Thymus (tissue), 11 donors: ENCODE results near the gene RDX. TPM values are rescaled to one million over a fixed set of nuclear protein-coding genes. Genes with fewer than 3 reads are reported as not detected.
A peak's percentile ranks its signal among the peaks of the same experiment; 100 is the strongest.

Source experiments
- DNase-seq, 9 donors: peaks; one replicate each; pipeline ENCODE4 v3.0.0-alpha.2; 2013; ENCODE audit warnings: low spot score in 9 of 9, low read depth in 6 of 9, missing footprints in 1 of 9
- H3K27ac ChIP-seq, 2 donors: one replicate each; pipeline ENCODE4 v1.5.1; 2013; ENCODE audit warnings: control low read depth in 1 of 2, low read depth in 1 of 2, low read length in 1 of 2, mild to moderate bottlenecking in 1 of 2, moderate library complexity in 1 of 2
- H3K27me3 ChIP-seq, 2 donors: one replicate each; pipeline ENCODE4 v1.5.1; 2013; ENCODE audit warnings: low read length in 1 of 2; ENCODE audit not compliant: control insufficient read depth in 2 of 2, insufficient read depth in 1 of 2
- H3K36me3 ChIP-seq, 2 donors: one replicate each; pipeline ENCODE4 v1.5.1; 2013; ENCODE audit warnings: low read length in 1 of 2, mild to moderate bottlenecking in 1 of 2, moderate library complexity in 1 of 2; ENCODE audit not compliant: control insufficient read depth in 2 of 2, insufficient read depth in 2 of 2
- H3K4me1 ChIP-seq, 2 donors: one replicate each; pipeline ENCODE4 v1.5.1; 2013; ENCODE audit warnings: low read length in 2 of 2; ENCODE audit not compliant: control insufficient read depth in 2 of 2, insufficient read depth in 2 of 2
- H3K4me3 ChIP-seq, 2 donors: one replicate each; pipeline ENCODE4 v1.5.1; 2013; ENCODE audit warnings: low read length in 2 of 2, control low read depth in 1 of 2, mild to moderate bottlenecking in 1 of 2
- H3K9me3 ChIP-seq, 2 donors: one replicate each; pipeline ENCODE4 v1.5.1; 2013; ENCODE audit warnings: low read length in 1 of 2, mild to moderate bottlenecking in 1 of 2; ENCODE audit not compliant: control insufficient read depth in 2 of 2, insufficient read depth in 1 of 2
- WGBS: extraction: QIAGEN DNeasy Blood & Tissue Kit; methylation state at CpG from one replicate; pipeline ENCODE4 v1.1.7; 2013; 5-methylcytosine and 5-hydroxymethylcytosine counted together
- polyA plus RNA-seq: library from polyadenylated mRNA; stranded (reverse); fragments of 200-250 nt; gene quantifications from one replicate; pipeline ENCODE4 v1.2.3, GENCODE V29; 2013
- total RNA-seq: library from RNA; stranded (reverse); fragments of 120-200 nt; gene quantifications from one replicate; pipeline ENCODE4 v1.2.4, GENCODE V29; 2013
- donor health status: healthy.

Gene RDX
- total and polyA plus RNA-seq, 2 donors, result 23.5 to 24.1 TPM

DNA sequence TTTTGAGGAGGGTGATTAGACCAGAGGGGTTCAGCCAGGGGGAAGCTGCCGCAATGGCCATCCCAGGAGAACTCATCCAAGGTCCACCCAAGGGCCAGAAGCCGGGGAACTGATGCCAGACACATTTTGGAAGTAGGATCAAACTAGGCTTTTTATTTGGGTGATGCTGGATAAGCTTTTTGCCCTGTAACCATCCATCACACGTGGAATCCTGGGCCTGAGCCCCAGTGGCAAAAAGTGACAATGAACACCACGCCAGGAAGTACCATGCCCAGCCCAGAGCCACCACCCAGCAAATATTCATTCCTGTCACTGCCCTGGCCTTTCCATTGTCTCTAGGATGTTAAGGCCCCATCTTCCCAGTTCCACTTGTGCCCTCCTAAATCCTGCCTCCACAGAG, 117.3 kb downstream of the RDX start:
- DNase-seq, result no peak
- Histone ChIP-seq H3K4me1 (no peaks in the 10 kb centered on the region), H3K9me3 (no peaks in the 10 kb centered on the region), H3K27ac (no peak overlapping the region), H3K27me3 (no peaks in the 10 kb centered on the region), H3K36me3 (no peaks in the 10 kb centered on the region), H3K4me3 (no peak overlapping the region)
- whole genome bisulfite sequencing, result 98% methylated on average over 4 of the region's 4 CpGs

DNA sequence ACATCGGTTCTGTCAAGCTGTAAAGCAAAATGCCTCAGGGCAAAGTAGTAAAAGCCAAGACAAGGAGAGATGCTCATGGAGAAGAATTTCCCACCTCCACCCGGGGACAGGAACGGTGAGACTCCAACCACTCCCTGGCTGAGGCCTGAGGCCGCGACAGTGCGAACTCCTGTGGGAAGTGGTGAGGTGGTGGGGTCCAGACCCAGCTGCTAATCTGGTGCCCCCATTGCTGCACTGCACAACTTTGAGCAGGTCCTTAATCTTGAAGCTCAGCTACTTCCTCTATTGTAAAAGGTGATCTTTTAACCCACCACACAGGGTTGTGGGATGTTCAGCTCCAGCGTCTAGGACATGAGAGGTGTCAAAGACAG, 119.3 kb downstream of the RDX start:
- no peak for DNase-seq
- H3K27ac ChIP-seq, result no peak overlapping the region
- no peaks in the 10 kb centered on the region for H3K36me3 ChIP-seq
- H3K9me3 ChIP-seq, result no peaks in the 10 kb centered on the region
- H3K4me1 ChIP-seq, result no peaks in the 10 kb centered on the region
- 58% methylated on average over 7 of the region's 7 CpGs for WGBS
- H3K4me3 ChIP-seq, result no peak overlapping the region
- H3K27me3 ChIP-seq, result no peaks in the 10 kb centered on the region

DNA sequence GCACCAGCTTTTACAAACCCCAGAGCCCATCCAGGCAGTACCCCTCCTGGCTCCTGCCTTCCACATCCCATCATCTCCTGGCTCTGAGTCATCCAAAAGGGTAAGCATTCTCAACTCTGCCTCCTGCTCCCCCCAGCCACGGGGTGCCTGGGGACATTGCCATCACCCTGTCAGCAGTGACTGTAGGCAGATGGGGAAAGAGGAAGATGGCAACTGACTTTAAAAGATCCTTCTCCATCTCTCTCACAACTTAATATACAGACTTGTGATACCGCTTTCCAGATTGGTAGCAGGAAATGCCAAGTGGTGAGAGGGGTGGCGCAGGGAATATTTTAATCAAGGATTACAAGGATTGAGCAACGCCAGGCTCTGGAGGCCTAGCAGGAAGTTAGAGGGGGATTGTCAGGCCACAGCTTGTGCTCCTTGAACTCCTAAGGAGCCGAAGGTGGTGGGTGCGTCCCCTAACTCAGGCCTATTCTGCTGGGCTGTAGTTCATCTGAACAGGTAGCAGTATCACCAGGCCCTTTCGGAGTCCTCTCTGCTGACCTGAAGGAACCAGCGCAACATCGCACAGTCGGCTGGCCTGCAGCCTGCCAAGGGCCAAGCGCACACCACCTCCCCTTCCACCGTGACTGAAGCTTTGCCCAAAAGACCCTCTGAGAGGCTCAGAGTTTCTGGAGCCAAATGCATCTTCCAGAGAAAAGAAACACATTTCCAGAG, 119.9 kb downstream of the RDX start:
- Histone ChIP-seq H3K36me3 (no peaks in the 10 kb centered on the region), H3K4me1 (no peaks in the 10 kb centered on the region), H3K27ac (no peak overlapping the region), H3K4me3 (no peak overlapping the region), H3K27me3 (no peaks in the 10 kb centered on the region), H3K9me3 (no peaks in the 10 kb centered on the region)
- WGBS, result 93% methylated on average over 12 of the region's 12 CpGs
- no peak for DNase-seq

DNA sequence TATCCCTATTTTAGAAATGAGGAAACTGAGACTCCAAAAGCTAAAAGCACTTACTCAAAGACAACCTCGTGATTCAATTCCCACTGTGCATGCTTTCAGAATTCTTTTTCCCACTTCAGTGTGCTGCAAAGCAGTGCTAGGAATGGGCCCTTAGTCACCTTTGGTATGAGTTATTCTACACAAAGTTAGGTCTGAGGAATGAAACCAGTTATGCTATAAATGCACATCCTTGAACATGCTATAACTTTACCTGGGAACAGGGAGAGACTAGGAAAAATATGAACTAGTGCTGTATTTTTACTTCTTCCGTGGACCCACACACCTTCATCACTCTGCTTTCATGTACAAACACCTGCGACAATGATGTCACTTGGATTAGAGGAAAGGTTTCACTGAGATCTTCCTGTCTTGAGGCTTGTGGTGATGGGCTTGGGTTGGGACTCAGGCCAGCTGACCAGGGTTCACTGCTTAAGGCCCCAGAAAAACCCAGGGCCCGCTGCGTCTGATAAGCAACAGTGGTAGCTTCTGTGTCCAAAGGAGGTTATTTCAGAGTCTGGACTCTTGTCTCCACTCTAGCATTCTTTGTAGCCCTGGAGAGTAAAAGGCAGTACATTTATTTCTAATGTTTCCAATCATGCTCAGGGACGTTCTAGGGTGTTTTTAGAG, 121.6 kb downstream of the RDX start:
- H3K27ac ChIP-seq, result no peak overlapping the region

DNA sequence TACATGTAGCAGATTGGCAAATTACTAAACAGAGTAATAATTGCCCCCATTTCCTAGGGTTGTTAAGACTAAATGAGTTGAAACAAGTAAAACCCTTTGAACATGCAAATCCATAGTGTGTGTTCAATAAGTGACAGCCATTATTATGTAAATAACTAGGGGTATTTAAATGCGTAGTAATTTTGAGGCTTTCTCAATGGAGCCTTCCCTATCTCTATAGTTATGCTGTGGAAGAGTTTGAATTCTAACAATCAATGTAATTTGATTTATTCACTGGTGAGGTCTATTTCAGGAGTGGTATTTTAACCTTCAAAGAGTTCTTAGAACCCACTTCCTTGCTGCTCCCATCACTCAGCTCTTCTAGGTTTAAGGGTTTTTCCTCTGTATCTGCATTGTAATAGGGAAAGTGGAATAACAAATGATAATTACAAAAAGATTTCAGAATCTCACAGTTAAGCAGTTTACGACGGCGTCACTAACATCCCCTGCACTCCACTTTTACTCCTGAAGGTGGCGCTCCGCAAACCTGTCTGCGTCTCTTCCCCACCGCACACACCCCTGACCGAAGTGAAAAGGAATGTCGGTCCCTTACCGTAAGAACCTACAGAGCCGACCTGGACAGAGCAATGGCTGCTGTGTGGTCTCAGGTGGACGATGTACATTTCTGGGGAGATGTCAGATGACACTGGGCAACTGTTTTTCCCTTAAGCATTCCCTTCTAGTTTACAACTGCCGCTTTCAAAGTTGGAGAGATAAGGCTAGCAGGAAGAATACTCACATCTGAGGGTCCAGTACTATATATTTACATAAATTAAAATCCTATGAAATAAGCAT, 122.4 kb downstream of the RDX start:
- H3K9me3 ChIP-seq, result no peaks in the 10 kb centered on the region
- no peaks in the 10 kb centered on the region for H3K27me3 ChIP-seq
- H3K4me1 ChIP-seq, result no peaks in the 10 kb centered on the region
- no peak overlapping the region for H3K4me3 ChIP-seq
- peak in 8 of 9 donors; percentile 26 to 75 (median 50) for DNase-seq
- WGBS, result 19% methylated on average over 14 of the region's 14 CpGs
- H3K36me3 ChIP-seq, result no peaks in the 10 kb centered on the region
- H3K27ac ChIP-seq, result no peak overlapping the region

More for the DNA sequence above, 121.6 kb downstream of the RDX start:
- Histone ChIP-seq H3K36me3 (no peaks in the 10 kb centered on the region), H3K4me3 (no peak overlapping the region), H3K4me1 (no peaks in the 10 kb centered on the region), H3K9me3 (no peaks in the 10 kb centered on the region), H3K27me3 (no peaks in the 10 kb centered on the region)
- no peak for DNase-seq
- 90% methylated on average over 6 of the region's 6 CpGs for WGBS

DNA sequence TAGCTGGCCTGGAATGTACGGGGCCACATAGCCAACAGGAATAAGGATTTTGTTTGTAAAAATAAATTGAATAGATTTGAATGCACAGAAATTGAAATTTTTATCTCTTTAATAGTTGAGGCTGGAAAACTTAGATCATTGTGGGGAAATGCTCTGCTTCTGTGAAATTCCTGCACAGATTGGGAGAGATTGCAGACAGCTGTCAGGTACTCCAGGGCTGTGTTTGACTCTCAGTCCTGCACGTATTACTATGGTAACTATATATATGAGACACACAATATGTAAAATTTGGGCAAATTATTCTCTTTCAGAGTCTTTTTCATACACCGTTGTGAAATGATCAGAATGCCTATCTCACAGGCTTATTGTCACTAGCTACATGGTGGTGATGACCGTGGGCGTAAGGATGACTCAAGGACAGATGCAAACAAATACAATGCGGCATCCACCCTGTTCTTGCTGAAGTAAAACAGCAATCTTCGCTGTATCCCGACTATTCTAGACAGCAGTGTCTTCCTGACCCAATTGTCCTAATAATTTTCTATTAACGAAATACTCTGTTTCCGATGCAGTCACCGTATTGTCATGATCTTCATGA, 123.8 kb downstream of the RDX start:
- Histone ChIP-seq H3K27ac (no peak overlapping the region), H3K4me3 (no peak overlapping the region), H3K36me3 (no peaks in the 10 kb centered on the region), H3K4me1 (no peaks in the 10 kb centered on the region), H3K9me3 (no peaks in the 10 kb centered on the region), H3K27me3 (no peaks in the 10 kb centered on the region)
- WGBS, result 97% methylated on average over 11 of the region's 11 CpGs
- no peak for DNase-seq

DNA sequence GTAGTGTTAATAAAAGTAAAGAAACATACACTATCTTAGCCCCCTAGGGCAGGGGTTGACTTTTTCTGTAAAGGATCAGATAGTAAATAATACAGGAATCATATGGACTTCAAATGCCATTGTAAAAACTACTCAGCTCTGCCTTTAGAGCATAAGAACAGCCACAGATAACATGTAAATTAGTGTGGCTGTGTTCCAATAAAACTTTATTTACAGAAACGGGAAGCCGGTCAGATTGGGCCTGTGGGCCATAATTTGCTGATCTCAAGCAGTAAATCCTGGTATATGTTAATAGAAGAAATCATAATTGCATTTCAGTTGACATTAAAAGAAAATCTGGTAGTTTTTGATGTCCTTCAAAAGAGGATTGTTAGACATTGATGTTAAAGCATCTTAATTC, 126.7 kb downstream of the RDX start:
- Histone ChIP-seq H3K4me1 (no peaks in the 10 kb centered on the region), H3K36me3 (no peaks in the 10 kb centered on the region), H3K27ac (no peak overlapping the region), H3K27me3 (no peaks in the 10 kb centered on the region), H3K9me3 (no peaks in the 10 kb centered on the region), H3K4me3 (no peak overlapping the region)
- no peak for DNase-seq
- 99% methylated on average over 2 of the region's 2 CpGs for WGBS

DNA sequence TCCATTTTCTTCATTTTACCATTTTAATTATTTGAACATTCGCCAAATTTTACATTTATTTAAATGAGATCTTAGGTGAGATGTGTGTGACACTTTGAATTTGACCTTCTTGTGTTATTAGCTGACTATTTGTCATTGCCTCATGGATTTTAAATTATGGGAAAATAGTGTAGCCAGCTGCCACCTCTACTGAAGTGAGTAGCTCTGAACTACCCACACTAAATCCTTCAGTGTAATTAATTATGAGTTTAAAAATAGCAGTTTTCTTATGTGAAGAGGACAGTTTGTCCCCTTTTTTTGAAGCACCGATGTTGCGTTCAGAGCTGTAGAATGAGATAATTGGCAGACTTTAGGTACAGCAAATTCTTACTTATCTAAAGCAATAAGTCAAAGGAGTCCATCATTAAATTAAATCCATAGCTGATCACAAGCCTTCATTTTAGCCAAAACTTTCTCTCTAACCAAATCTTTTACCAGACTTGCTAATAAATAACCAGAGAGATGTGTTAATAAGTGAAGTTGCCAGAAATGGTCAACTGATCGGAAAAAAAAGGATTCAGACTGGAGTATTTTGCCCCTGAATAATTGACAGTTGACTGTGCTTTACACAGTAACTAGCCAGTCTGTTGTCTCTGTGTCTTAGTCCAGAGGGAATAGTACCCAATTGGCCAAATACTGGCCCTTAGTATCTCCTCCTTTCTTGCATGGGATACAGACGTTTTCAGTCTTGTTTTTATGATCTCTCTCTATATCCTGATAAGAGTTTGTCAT, 128.2 kb downstream of the RDX start:
- Histone ChIP-seq H3K27ac (no peak overlapping the region), H3K4me3 (no peak overlapping the region), H3K4me1 (no peaks in the 10 kb centered on the region), H3K36me3 (no peaks in the 10 kb centered on the region), H3K27me3 (no peaks in the 10 kb centered on the region), H3K9me3 (no peaks in the 10 kb centered on the region)
- DNase-seq, result no peak
- 96% methylated on average over 5 of the region's 5 CpGs for WGBS
